ENCODE results near the gene APPBP2. TPM values are rescaled to one million over a fixed set of nuclear protein-coding genes. Genes with fewer than 3 reads are reported as not detected.

Gene APPBP2
- 10 to 100 TPM; 22.0 to 35.8 (median 30.9) TPM for total RNA-seq

GRCh38 chr17:60525685-60526514 lies at the start of gene APPBP2:
Gene APPBP2 (minus strand): TSS chr17:60526242. CDS start chr17:60525931, 311 bp downstream.
- no peak for TF ChIP-seq CTCF (IDR thresholded peaks at IDR 0.05)
- ATAC-seq (ENCODE audit: low FRiP score), result peak; percentile 94
- peak; percentile 39 for DNase-seq (ENCODE audit: low spot score)

GRCh38 chr17:60573236-60574051 lies 47.4 kb upstream of the APPBP2 start:
- no peak for TF ChIP-seq CTCF (IDR thresholded peaks at IDR 0.05)
- DNase-seq (ENCODE audit: low spot score), result no peak
- ATAC-seq (ENCODE audit: low FRiP score), result peak; percentile 48

- DNase-seq (ENCODE audit: low spot score), result no peak
- no peak for TF ChIP-seq CTCF (IDR thresholded peaks at IDR 0.05)
- no peak for ATAC-seq (ENCODE audit: low FRiP score)
Observed at GRCh38 chr17:60565233-60565632, 39.2 kb upstream of the APPBP2 start.

GRCh38 chr17:60563743-60564142 lies 37.7 kb upstream of the APPBP2 start:
- ATAC-seq (ENCODE audit: low FRiP score) (no peak), DNase-seq (ENCODE audit: low spot score) (no peak)
- TF ChIP-seq CTCF (IDR thresholded peaks at IDR 0.05), result no peak

- no peak for DNase-seq (ENCODE audit: low spot score)
- ATAC-seq (ENCODE audit: low FRiP score), result no peak
- no peak for TF ChIP-seq CTCF (IDR thresholded peaks at IDR 0.05)
Observed at GRCh38 chr17:60562421-60562820, 36.4 kb upstream of the APPBP2 start.

GRCh38 chr17:60560860-60561257 lies 34.8 kb upstream of the APPBP2 start:
- TF ChIP-seq CTCF (IDR thresholded peaks at IDR 0.05), result no peak
- ATAC-seq (ENCODE audit: low FRiP score), result no peak
- DNase-seq (ENCODE audit: low spot score), result no peak

Data from omental fat pad (tissue), 4 donors.